Measurements from ENCODE around the gene SFMBT1.

Gene SFMBT1

DNA sequence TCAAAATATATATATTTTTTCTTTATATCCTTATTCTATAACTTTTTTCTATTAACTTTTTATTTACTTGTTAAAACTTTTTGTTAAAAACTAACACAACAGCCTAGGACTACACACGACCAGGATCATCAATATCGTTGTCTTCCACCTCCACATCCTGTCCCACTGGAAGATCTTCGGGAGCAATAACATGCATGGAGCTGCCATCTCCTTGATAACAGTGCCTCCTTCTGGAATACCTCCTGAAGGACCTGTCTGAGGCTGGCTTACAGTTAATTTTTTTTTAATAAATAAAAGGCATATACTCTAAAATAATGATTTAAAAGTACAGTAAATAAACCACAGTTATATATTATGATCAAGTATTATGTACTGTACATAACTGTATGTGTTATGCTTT, 58.9 kb downstream of the SFMBT1 start:
- no peak overlapping the region for H3K4me3 Mint-ChIP-seq
- TF ChIP-seq, protein P1, sequence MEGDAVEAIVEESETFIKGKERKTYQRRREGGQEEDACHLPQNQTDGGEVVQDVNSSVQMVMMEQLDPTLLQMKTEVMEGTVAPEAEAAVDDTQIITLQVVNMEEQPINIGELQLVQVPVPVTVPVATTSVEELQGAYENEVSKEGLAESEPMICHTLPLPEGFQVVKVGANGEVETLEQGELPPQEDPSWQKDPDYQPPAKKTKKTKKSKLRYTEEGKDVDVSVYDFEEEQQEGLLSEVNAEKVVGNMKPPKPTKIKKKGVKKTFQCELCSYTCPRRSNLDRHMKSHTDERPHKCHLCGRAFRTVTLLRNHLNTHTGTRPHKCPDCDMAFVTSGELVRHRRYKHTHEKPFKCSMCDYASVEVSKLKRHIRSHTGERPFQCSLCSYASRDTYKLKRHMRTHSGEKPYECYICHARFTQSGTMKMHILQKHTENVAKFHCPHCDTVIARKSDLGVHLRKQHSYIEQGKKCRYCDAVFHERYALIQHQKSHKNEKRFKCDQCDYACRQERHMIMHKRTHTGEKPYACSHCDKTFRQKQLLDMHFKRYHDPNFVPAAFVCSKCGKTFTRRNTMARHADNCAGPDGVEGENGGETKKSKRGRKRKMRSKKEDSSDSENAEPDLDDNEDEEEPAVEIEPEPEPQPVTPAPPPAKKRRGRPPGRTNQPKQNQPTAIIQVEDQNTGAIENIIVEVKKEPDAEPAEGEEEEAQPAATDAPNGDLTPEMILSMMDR (IDR thresholded peaks at IDR 0.05) = no peak
- no peaks in the 10 kb centered on the region for H3K27me3 Mint-ChIP-seq (ENCODE audit: low read depth, poor library complexity)
- no peak overlapping the region for H3K27ac Mint-ChIP-seq
- peaks cover 4% of the 10 kb centered on the region for H3K9me3 Mint-ChIP-seq
- no peak for DNase-seq
- H3K36me3 Mint-ChIP-seq (ENCODE audit: low read depth) = peaks cover 4% of the 10 kb centered on the region
- peaks cover 9% of the 10 kb centered on the region for H3K4me1 Mint-ChIP-seq

DNA sequence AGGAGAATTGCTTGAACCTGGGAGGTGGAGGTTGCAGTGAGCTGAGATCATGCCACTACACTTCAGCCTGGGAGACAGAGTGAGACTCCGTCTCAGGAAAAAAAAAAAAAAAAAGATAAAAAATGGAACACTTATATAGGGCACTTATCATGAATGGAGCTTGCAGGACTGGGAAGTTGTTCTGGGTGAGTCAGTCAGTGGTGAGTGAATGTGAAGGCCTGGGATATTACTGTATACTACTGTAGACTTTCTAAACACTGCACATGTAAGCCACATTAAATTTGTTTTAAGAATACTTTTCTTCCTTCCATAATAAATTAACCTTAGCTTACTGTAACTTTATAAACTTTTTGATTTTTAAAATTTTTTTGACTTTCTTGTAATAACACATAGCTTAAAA, 59.8 kb downstream of the SFMBT1 start:
- TF ChIP-seq, protein P1 (IDR thresholded peaks at IDR 0.05) = no peak
- H3K4me1 Mint-ChIP-seq = peaks cover 9% of the 10 kb centered on the region
- H3K27me3 Mint-ChIP-seq (ENCODE audit: low read depth, poor library complexity) = no peaks in the 10 kb centered on the region
- DNase-seq = no peak
- H3K9me3 Mint-ChIP-seq = peaks cover 6% of the 10 kb centered on the region
- peaks cover 5% of the 10 kb centered on the region for H3K36me3 Mint-ChIP-seq (ENCODE audit: low read depth)
- no peak overlapping the region for H3K27ac Mint-ChIP-seq
- H3K4me3 Mint-ChIP-seq = no peak overlapping the region

DNA sequence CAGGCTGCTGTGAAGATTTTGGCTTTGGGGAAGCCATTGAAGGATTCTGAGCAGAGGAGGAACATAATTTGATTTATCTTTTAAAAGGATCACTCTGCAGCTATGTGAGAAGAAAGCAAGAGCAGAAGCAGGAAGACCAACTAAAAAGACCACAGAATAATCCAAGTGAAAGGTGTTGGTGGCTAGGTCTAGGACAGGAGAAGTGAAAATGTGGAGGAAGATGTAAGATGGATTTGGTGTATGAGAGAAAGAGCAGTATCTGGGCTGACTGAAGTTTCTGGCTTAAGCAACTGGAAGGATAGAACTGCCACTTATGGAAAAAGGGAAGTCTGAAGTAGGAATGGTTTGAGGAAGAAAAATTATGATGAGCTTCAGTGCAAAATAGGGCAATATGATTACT, 62.0 kb downstream of the SFMBT1 start:
- TF ChIP-seq, protein P1 (IDR thresholded peaks at IDR 0.05) = no peak
- Mint-ChIP-seq H3K36me3 (ENCODE audit: low read depth) (peaks cover 5% of the 10 kb centered on the region), H3K27ac (peak overlapping the region; percentile 16), H3K4me3 (no peak overlapping the region), H3K9me3 (peaks cover 11% of the 10 kb centered on the region), H3K27me3 (ENCODE audit: low read depth, poor library complexity) (no peaks in the 10 kb centered on the region), H3K4me1 (peaks cover 9% of the 10 kb centered on the region)
- DNase-seq = no peak

DNA sequence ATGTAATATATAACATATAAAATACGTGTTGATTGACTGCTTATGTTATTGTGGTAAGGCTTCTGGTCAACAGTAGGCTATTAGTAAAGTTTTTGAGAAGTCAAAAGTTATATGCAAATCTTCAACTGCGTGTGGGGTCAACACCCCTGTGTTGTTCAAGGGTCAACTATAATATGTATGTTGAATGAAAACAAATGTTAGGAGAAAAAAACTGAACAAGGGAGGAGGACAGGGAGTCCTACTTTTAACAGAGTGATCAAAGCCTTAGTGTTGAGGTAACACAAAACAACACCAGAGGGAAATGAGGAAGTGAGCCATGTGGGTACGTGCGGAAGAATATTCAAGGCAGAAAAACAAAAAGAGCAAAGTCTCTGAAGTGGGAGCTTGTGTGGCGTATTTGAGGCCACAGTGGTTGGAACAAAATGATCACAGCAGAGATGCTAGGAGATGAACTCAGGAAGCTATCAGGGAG, 62.5 kb downstream of the SFMBT1 start:
- no peak for DNase-seq
- TF ChIP-seq, protein P1 (IDR thresholded peaks at IDR 0.05) = no peak
- Mint-ChIP-seq H3K36me3 (ENCODE audit: low read depth) (peaks cover 5% of the 10 kb centered on the region), H3K27ac (peak overlapping the region; percentile 16), H3K27me3 (ENCODE audit: low read depth, poor library complexity) (no peaks in the 10 kb centered on the region), H3K4me3 (no peak overlapping the region), H3K9me3 (peaks cover 11% of the 10 kb centered on the region), H3K4me1 (peaks cover 9% of the 10 kb centered on the region)

DNA sequence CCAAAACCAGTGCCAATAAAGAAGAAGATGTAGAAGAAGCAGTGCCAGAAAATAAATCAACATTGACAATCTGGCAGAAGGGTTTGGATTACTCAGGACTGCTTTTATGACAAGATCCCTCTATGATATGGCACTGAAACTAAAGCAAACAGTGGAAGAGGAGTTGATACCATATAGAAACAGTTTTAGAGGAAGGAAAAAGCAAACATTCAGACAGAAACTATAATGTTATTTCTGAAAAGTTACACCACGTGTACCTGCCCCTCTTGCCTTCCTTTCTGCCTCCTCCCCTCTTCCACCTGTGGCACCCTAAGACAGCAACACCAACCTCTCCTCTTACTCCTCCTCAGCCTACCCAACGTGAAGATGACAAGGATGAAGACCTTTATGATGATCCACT, 63.0 kb downstream of the SFMBT1 start:
- no peak for DNase-seq
- Mint-ChIP-seq H3K27ac (no peak overlapping the region), H3K9me3 (peaks cover 11% of the 10 kb centered on the region), H3K4me1 (peaks cover 9% of the 10 kb centered on the region), H3K4me3 (no peak overlapping the region), H3K27me3 (ENCODE audit: low read depth, poor library complexity) (no peaks in the 10 kb centered on the region), H3K36me3 (ENCODE audit: low read depth) (peaks cover 5% of the 10 kb centered on the region)
- TF ChIP-seq, protein P1 (IDR thresholded peaks at IDR 0.05) = no peak

DNA sequence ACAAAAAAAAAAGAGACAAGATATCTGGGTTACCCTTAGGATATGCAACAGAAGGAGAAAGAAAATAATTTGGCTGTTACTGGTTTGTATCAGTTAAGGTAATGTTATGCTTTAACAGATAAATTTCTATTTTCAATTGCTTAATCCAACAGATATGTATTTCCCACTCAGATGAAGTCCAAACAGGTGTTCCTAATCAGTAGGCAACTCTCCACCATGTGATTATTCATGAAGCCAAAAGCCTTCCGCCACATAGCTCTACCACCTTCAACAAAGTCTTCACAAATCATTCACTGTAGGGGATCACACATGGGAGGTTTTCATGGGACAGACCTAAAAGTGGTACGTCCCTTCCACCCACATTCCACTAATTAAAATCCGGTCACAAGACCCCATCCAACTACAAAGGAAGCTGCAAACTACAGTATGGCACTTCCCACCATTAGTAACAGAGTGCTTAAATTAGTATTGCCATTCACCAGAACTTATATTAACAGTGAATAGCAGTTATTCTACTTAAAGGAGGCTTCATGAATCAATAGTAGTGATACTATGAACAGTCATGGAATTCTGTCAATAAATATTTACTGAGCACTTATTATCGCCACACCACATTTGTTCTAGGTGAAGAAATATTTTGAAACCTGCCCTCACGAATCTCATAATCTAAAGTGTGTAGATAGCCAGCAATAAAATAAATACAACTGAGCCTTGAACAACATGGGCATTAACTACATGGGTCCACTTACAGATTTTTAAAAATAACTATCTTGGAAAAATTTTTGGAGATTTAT, 66.5 kb downstream of the SFMBT1 start:
- TF ChIP-seq, protein P1 (IDR thresholded peaks at IDR 0.05) = no peak
- Mint-ChIP-seq H3K4me3 (no peak overlapping the region), H3K36me3 (ENCODE audit: low read depth) (peaks cover 5% of the 10 kb centered on the region), H3K27me3 (ENCODE audit: low read depth, poor library complexity) (peaks cover 4% of the 10 kb centered on the region), H3K9me3 (peaks cover 11% of the 10 kb centered on the region), H3K4me1 (peaks cover 9% of the 10 kb centered on the region), H3K27ac (no peak overlapping the region)
- DNase-seq = no peak

Measured in nephron progenitor cell (in vitro differentiated cells).